ENCODE measurements around the gene KYAT1.
A peak's percentile ranks its signal among the peaks of the same experiment; 100 is the strongest.
"Not testable (repeated sequence)": the region's sequence is repeated elsewhere in the genome, so short reads cannot be mapped to it uniquely, and the experiment has no call there.

The KYAT1 gene

DNA sequence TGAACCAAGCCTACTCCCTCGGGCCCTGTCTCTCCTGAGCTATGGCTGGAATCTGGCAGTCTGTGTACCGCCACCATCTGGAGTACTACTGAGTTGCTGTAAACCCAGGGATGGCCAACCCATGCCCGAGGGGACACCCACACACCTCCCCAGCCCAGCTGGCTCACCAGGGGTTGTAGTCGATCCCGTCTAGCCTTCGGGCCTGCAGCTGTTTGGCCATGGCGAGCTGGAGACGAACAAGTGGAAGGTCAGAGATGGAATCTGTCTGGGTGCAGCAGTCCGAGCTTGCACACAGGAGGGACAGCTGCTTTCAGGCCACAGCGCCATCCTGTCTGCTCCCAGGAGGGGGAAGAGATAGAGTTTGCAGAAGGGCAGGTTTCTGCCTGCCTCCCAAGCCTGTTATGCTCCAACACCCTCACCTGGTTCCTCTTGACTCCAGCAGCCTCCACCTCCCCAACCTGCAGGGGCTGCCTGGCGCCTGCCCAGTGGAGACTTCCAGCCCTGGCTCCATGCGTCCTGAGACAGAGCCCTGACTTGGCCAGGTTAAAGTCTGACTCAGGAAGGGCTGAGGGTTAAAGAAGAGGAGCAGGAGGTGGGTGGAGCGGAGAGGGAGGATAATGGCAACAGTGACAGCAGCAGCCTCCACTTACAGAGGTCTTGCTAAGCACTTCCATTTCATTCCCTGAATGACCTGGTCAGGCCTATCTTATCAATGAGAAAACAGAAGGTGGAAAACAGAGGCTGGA lies 36.4 kb downstream of the KYAT1 start:
- H3K4me3 ChIP-seq (ENCODE audit: low read length), result no peak overlapping the region
- no peaks in the 10 kb centered on the region for H3K27me3 ChIP-seq (ENCODE audit: control insufficient read depth, insufficient read depth, low read length)
- H3K9me3 ChIP-seq (ENCODE audit: control insufficient read depth, low read depth, low read length), result no peaks in the 10 kb centered on the region
- H3K4me1 ChIP-seq (ENCODE audit: control insufficient read depth, low read depth, low read length), result no peaks in the 10 kb centered on the region
- H3K9ac ChIP-seq (ENCODE audit: low read length), result no peak overlapping the region
- H3K27ac ChIP-seq (ENCODE audit: low read length), result no peak overlapping the region
- H3K36me3 ChIP-seq (ENCODE audit: control insufficient read depth, low read depth, low read length), result no peaks in the 10 kb centered on the region

DNA sequence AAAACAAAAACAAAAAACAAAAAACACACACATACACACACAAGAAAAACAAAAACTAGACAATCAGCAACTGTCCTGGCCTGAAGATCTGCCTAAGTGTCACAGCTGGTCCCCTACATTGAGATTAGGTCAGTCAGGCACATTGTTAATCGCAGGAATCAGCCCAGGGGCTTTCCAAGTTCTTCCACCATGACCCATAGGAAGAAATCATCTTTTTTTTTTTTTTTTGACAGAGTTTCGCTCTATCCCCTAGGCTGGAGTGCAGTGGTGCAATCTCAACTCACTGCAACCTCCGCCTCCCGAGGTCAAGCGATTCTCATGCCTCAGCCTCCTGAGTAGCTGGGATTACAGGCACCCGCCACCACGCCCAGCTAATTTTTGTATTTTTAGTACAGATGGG lies 38.6 kb downstream of the KYAT1 start:
- H3K9ac ChIP-seq (ENCODE audit: low read length); H3K4me3 ChIP-seq (ENCODE audit: low read length); H3K9me3 ChIP-seq (ENCODE audit: control insufficient read depth, low read depth, low read length); H3K27me3 ChIP-seq (ENCODE audit: control insufficient read depth, insufficient read depth, low read length); H3K36me3 ChIP-seq (ENCODE audit: control insufficient read depth, low read depth, low read length); H3K27ac ChIP-seq (ENCODE audit: low read length); H3K4me1 ChIP-seq (ENCODE audit: control insufficient read depth, low read depth, low read length): not testable (repeated sequence)

- Histone ChIP-seq H3K4me1 (ENCODE audit: control insufficient read depth, low read depth, low read length) (no peaks in the 10 kb centered on the region), H3K4me3 (ENCODE audit: low read length) (no peak overlapping the region), H3K27ac (ENCODE audit: low read length) (no peak overlapping the region), H3K36me3 (ENCODE audit: control insufficient read depth, low read depth, low read length) (peaks cover 3% of the 10 kb centered on the region), H3K9ac (ENCODE audit: low read length) (no peak overlapping the region), H3K9me3 (ENCODE audit: control insufficient read depth, low read depth, low read length) (no peaks in the 10 kb centered on the region), H3K27me3 (ENCODE audit: control insufficient read depth, insufficient read depth, low read length) (no peaks in the 10 kb centered on the region)
Observed at GRCh38 chr9:128841694-128842492, 39.9 kb downstream of the KYAT1 start.

GRCh38 chr9:128840524-128840923 lies 41.2 kb downstream of the KYAT1 start:
- H3K4me3 ChIP-seq (ENCODE audit: low read length), result no peak overlapping the region
- H3K36me3 ChIP-seq (ENCODE audit: control insufficient read depth, low read depth, low read length), result peaks cover 4% of the 10 kb centered on the region
- no peak overlapping the region for H3K9ac ChIP-seq (ENCODE audit: low read length)

DNA sequence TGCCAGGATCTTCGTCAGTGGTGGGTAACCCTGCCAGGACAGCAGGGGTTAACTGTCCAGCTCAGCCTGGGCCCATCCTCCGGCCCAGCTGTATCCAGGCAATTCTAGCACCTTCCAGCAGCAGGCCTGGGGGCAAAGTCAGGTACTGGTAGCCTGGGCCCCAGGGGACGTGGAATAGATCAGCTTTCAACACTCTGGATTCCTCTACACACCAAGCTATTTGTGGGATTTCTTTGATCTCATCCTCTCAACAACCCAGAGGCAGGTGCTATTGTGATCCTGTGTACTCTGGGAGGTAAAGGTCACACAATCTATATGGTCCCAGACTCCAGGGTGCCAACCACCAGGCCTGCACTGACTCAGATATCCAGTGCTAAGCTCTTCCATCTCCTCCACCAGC lies 43.4 kb downstream of the KYAT1 start:
- Histone ChIP-seq H3K4me3 (ENCODE audit: low read length) (no peak overlapping the region), H3K9ac (ENCODE audit: low read length) (no peak overlapping the region), H3K4me1 (ENCODE audit: control insufficient read depth, low read depth, low read length) (no peaks in the 10 kb centered on the region), H3K27ac (ENCODE audit: low read length) (no peak overlapping the region), H3K27me3 (ENCODE audit: control insufficient read depth, insufficient read depth, low read length) (no peaks in the 10 kb centered on the region), H3K9me3 (ENCODE audit: control insufficient read depth, low read depth, low read length) (no peaks in the 10 kb centered on the region), H3K36me3 (ENCODE audit: control insufficient read depth, low read depth, low read length) (peaks cover 13% of the 10 kb centered on the region)

More at GRCh38 chr9:128840524-128840923, 41.2 kb downstream of the KYAT1 start:
- no peaks in the 10 kb centered on the region for H3K9me3 ChIP-seq (ENCODE audit: control insufficient read depth, low read depth, low read length)
- no peaks in the 10 kb centered on the region for H3K4me1 ChIP-seq (ENCODE audit: control insufficient read depth, low read depth, low read length)
- H3K27ac ChIP-seq (ENCODE audit: low read length), result no peak overlapping the region
- no peaks in the 10 kb centered on the region for H3K27me3 ChIP-seq (ENCODE audit: control insufficient read depth, insufficient read depth, low read length)

GRCh38 chr9:128836509-128837145 lies 45.1 kb downstream of the KYAT1 start:
- H3K9ac ChIP-seq (ENCODE audit: low read length), result no peak overlapping the region
- no peaks in the 10 kb centered on the region for H3K4me1 ChIP-seq (ENCODE audit: control insufficient read depth, low read depth, low read length)
- H3K27me3 ChIP-seq (ENCODE audit: control insufficient read depth, insufficient read depth, low read length), result no peaks in the 10 kb centered on the region
- no peaks in the 10 kb centered on the region for H3K9me3 ChIP-seq (ENCODE audit: control insufficient read depth, low read depth, low read length)
- no peak overlapping the region for H3K4me3 ChIP-seq (ENCODE audit: low read length)
- H3K27ac ChIP-seq (ENCODE audit: low read length), result no peak overlapping the region
- peaks cover 13% of the 10 kb centered on the region for H3K36me3 ChIP-seq (ENCODE audit: control insufficient read depth, low read depth, low read length)

DNA sequence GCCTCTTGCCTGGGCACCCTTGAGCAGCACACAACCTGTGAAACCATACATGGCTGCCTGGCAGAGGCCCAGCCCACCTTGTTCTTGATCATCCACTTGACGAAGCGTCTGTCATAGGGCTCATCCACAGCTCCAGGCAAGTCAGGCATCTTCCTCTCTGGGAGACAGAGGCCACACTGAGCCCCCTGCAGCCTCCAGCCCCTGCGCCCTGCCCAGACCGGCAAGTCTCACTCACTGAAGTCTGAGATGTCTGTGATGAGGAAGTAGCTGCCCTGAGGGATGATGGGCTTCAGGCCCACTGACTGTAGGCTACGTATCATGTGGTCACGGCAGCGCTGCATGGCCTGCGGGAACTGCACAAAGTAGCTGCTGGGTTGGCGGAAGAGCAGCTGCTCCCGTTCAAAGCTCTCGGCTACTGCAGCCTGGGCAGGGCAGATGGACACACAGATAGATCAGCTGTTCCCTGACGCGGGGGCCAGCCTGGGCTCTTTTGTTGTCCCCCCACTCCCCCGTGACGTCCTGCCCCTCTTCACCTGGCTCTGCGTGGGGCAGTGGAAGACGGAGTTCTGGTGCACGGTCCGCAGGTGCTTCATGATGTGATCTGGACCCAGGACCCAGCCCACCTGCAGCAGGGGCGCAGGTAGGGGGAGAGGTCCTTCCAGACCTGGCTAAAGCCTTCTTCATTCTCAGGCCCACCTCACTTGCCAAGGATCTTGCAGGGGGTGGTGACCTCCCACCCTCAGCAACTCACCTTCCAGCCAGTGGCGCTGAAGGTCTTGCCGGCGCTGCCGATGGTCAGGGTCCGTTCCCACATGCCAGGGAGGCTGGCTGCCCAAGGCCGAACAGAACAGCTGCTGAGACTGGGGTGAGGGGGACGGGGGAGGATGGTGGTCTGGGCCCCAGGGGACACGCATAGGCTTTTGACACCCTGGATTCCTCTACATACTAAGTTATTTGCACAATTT lies 46.2 kb downstream of the KYAT1 start:
- H3K27ac ChIP-seq (ENCODE audit: low read length), result no peak overlapping the region
- no peaks in the 10 kb centered on the region for H3K27me3 ChIP-seq (ENCODE audit: control insufficient read depth, insufficient read depth, low read length)
- H3K9ac ChIP-seq (ENCODE audit: low read length), result no peak overlapping the region
- peaks cover 13% of the 10 kb centered on the region for H3K36me3 ChIP-seq (ENCODE audit: control insufficient read depth, low read depth, low read length)
- no peak overlapping the region for H3K4me3 ChIP-seq (ENCODE audit: low read length)
- no peaks in the 10 kb centered on the region for H3K4me1 ChIP-seq (ENCODE audit: control insufficient read depth, low read depth, low read length)
- no peaks in the 10 kb centered on the region for H3K9me3 ChIP-seq (ENCODE audit: control insufficient read depth, low read depth, low read length)

GRCh38 chr9:128833696-128834095 lies 48.1 kb downstream of the KYAT1 start:
- H3K36me3 ChIP-seq (ENCODE audit: control insufficient read depth, low read depth, low read length), result peaks cover 13% of the 10 kb centered on the region
- H3K27ac ChIP-seq (ENCODE audit: low read length), result no peak overlapping the region

DNA sequence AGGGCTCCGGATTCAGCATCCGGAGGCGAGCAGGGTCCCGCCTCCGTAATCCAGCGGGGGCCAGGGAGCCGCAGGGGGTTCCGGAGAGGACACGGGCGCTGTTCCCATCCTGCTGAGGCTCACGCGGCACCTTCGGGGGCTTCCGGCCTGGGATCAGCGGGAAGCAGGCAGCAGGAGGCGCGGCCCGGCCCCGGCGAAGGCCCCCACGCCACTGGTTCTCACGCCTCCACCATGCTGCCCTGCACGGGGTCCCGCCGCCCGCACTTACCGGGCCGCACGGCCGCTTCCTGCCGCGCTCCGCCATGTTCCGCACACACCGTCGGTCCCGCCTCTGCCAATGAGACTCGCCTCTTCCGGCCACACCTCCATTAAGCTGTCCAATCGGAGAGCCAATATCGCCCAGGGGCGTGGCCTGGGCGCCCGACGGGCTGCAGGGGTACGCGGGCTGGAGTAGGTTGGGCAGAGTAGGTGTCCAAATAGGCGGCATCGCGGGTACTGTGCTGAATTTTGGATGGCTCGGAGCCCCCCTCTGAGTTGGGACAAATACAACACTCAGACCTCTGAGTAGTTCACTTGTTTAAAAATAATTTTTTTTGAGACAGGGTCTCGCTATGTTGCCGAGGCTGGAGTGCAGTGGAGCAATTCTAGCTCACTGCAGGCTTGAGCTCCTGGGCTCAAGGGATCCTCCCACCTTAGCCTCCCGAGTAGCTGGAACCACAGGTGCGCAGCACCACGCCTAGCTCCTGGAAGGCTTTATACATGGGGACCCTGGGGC lies 52.1 kb downstream of the KYAT1 start, which contains the start of gene SPOUT1:
Gene SPOUT1 (minus strand): TSS at position 318 of the 775 bp plus-strand sequence. CDS start 14 bp downstream, at position 304.
- Histone ChIP-seq H3K27ac (ENCODE audit: low read length) (no peak within 1 kb of the TSS), H3K27me3 (ENCODE audit: control insufficient read depth, insufficient read depth, low read length) (no peaks in the 10 kb centered on the region), H3K9me3 (ENCODE audit: control insufficient read depth, low read depth, low read length) (no peaks in the 10 kb centered on the region), H3K36me3 (ENCODE audit: control insufficient read depth, low read depth, low read length) (peaks cover 28% of the 10 kb centered on the region), H3K9ac (ENCODE audit: low read length) (peak within 1 kb of the TSS; percentile 80), H3K4me3 (ENCODE audit: low read length) (peak within 1 kb of the TSS; percentile 87), H3K4me1 (ENCODE audit: control insufficient read depth, low read depth, low read length) (no peaks in the 10 kb centered on the region)

More at GRCh38 chr9:128833696-128834095, 48.1 kb downstream of the KYAT1 start:
- Histone ChIP-seq H3K4me3 (ENCODE audit: low read length) (no peak overlapping the region), H3K9ac (ENCODE audit: low read length) (no peak overlapping the region), H3K4me1 (ENCODE audit: control insufficient read depth, low read depth, low read length) (no peaks in the 10 kb centered on the region), H3K27me3 (ENCODE audit: control insufficient read depth, insufficient read depth, low read length) (no peaks in the 10 kb centered on the region), H3K9me3 (ENCODE audit: control insufficient read depth, low read depth, low read length) (no peaks in the 10 kb centered on the region)

DNA sequence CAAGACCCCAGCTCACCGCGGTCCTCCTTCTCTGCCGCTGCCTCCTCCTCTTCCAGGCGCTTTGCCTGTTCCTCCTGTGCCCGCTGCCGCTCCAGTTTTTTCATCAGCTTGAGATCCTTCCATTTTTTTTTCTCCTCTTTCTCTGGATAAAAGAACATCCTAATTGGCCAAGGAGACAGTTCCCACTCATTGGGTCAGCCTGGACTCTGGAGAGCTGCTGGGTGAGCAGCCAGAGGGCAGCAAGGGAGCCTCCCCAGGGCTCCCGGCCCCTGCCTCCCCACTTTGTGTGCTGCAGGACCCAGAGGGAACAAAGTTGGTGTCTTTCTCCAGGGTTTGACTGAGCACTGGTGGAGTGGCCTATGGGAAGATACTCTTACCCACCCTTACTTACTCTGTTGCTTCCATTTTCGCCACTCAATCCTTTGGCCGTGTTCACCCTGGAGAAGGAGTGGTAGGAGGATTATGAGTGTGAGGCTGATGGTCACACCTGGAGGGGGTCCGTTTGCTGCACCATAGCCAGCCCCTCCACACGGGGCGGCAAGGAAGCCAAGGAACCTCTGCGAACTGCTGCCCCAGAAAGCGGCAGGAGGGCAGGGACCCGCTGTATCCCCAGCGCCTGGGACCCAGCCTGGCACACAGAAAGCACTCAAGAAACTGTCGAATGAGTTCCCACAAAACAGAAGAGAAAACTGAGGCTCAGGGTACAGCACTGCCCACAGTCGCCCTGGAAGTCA lies 52.9 kb downstream of the KYAT1 start:
- Histone ChIP-seq H3K9me3 (ENCODE audit: control insufficient read depth, low read depth, low read length) (no peaks in the 10 kb centered on the region), H3K4me3 (ENCODE audit: low read length) (peak overlapping the region; percentile 87), H3K4me1 (ENCODE audit: control insufficient read depth, low read depth, low read length) (no peaks in the 10 kb centered on the region), H3K9ac (ENCODE audit: low read length) (peak overlapping the region; percentile 80), H3K27ac (ENCODE audit: low read length) (no peak overlapping the region), H3K36me3 (ENCODE audit: control insufficient read depth, low read depth, low read length) (peaks cover 32% of the 10 kb centered on the region), H3K27me3 (ENCODE audit: control insufficient read depth, insufficient read depth, low read length) (no peaks in the 10 kb centered on the region)
